GM12878 (cell line): ENCODE data around the gene HJURP. TPM values are rescaled to one million over a fixed set of nuclear protein-coding genes. Genes with fewer than 3 reads are reported as not detected.

Experiments
- ATAC-seq: fragments of 200-7000 bp; cut with Tn5 transposase; 3 replicates; pipeline ENCODE4 v1.9.1; 2020; ENCODE audit warnings: mild to moderate bottlenecking, moderate library complexity
- BruUV-seq: library from RNA; stranded (reverse); fragments of 400-500 nt; replicated peaks from 2 replicates; lab custom pipeline; 2021; lab: Mats Ljungman, UMichigan
- CTCF ChIA-PET: fragments of 300-600 bp; sonication (Branson Sonifier 250); formaldehyde crosslinking; extraction: SDS; loops from one replicate; lab custom pipeline; 2021; ENCODE audit warnings: inconsistent platforms; lab: Yijun Ruan, JAX
- POLR2A ChIA-PET: fragments of 350-600 bp; formaldehyde crosslinking; extraction: SDS; loops from one replicate; lab custom pipeline; 2021; ENCODE audit warnings: inconsistent platforms; lab: Charles Lee
- RAD21 ChIA-PET: fragments of 300-600 bp; sonication (Branson Sonifier 250); formaldehyde crosslinking; loops from one replicate; lab custom pipeline; 2023; ENCODE audit warnings: antibody characterized with exemption; ENCODE audit not compliant: unreplicated experiment; lab: Charles Lee
- SMC1A ChIA-PET: fragments of 300-600 bp; sonication (Branson Sonifier 250); formaldehyde crosslinking; loops from one replicate; lab custom pipeline; 2023; ENCODE audit not compliant: unreplicated experiment, uncharacterized antibody; lab: Charles Lee
- DNase-seq: peaks from one replicate; pipeline ENCODE4 v3.0.0-alpha.2; 2011; ENCODE audit warnings: low read depth, low spot score
- FAIRE-seq: peaks from 3 replicates; lab custom pipeline; 2011; peaks lifted over from hg19 to GRCh38; lab: Jason Lieb, UNC
- H2AFZ ChIP-seq: 2 replicates; pipeline ENCODE4 v1.6.0; 2011; ENCODE audit warnings: low read depth, low read length, control low read depth; ENCODE audit not compliant: control insufficient read depth
- H3K27ac ChIP-seq: 2 replicates; pipeline ENCODE4 v1.5.1; 2011; ENCODE audit warnings: control low read depth; ENCODE audit not compliant: control insufficient read depth, insufficient read depth
- H3K27me3 ChIP-seq, 2 experiments: replicated peaks in 1 of 2; 2 replicates each; pipeline versions ENCODE4 v1.6.0 to v1.6.1; 2011; ENCODE audit warnings: low read length in 1 of 2; ENCODE audit not compliant: control insufficient read depth in 2 of 2, insufficient read depth in 2 of 2
- H3K36me3 ChIP-seq, 2 experiments: 2 replicates each; pipeline ENCODE4 v1.5.1; 2011; ENCODE audit warnings: low read length in 1 of 2; ENCODE audit not compliant: control insufficient read depth in 2 of 2, insufficient read depth in 2 of 2
- H3K4me1 ChIP-seq: 2 replicates; pipeline ENCODE4 v1.6.1; 2011; ENCODE audit warnings: mild to moderate bottlenecking, low read length, moderate library complexity, mixed read lengths; ENCODE audit not compliant: control insufficient read depth, insufficient read depth
- H3K4me2 ChIP-seq: 2 replicates; pipeline ENCODE4 v1.6.0; 2011; ENCODE audit warnings: control low read depth; ENCODE audit not compliant: control insufficient read depth, insufficient read depth
- H3K4me3 ChIP-seq: fragments of 200-600 bp; sonication (generic); 2 replicates; pipeline ENCODE4 v1.5.1; 2016
- H3K79me2 ChIP-seq: 2 replicates; pipeline ENCODE4 v1.6.0; 2011; ENCODE audit warnings: low read length; ENCODE audit not compliant: control insufficient read depth, insufficient read depth
- H3K9ac ChIP-seq: 2 replicates; pipeline ENCODE4 v1.8.0; 2011; ENCODE audit warnings: low read length, control low read depth, mixed read lengths; ENCODE audit not compliant: control insufficient read depth, insufficient read depth
- H3K9me3 ChIP-seq: replicated peaks from 3 replicates; pipeline ENCODE4 v1.5.1; 2011; ENCODE audit warnings: mild to moderate bottlenecking, low read length; ENCODE audit not compliant: control insufficient read depth, insufficient read depth
- H4K20me1 ChIP-seq: 2 replicates; pipeline ENCODE4 v1.6.0; 2011; ENCODE audit not compliant: control insufficient read depth, insufficient read depth
- BCL3 ChIP-seq: IDR thresholded peaks from 2 replicates; pipeline ENCODE4 v1.6.1; 2011; ENCODE audit warnings: borderline replicate concordance, low read depth, mild to moderate bottlenecking, moderate library complexity, low read length; ENCODE audit not compliant: insufficient read depth, poor library complexity, severe bottlenecking
- CEBPB ChIP-seq, 2 experiments: fragments of 150-350 bp in 1 of 2; IDR thresholded peaks; 2 replicates each; pipeline ENCODE4 v1.6.1; 2012 to 2014; ENCODE audit warnings: low read depth in 2 of 2, low read length in 2 of 2, borderline replicate concordance in 1 of 2, inconsistent platforms in 1 of 2
- CREB1 ChIP-seq: IDR thresholded peaks from 2 replicates; pipeline ENCODE4 v1.6.1; 2012; ENCODE audit warnings: low read depth, mild to moderate bottlenecking, inconsistent platforms
- EGR1 ChIP-seq, 2 experiments: IDR thresholded peaks; 1 replicate in 1 of 2; 2 replicates in 1 of 2; pipeline ENCODE4 v1.6.1; 2011 to 2012; ENCODE audit warnings: low read depth in 2 of 2, low read length in 2 of 2, borderline replicate concordance in 1 of 2, mild to moderate bottlenecking in 1 of 2, moderate library complexity in 1 of 2
- GABPA ChIP-seq: IDR thresholded peaks from 2 replicates; pipeline ENCODE4 v1.6.1; 2014; ENCODE audit warnings: antibody characterized with exemption, low read depth, mild to moderate bottlenecking, inconsistent platforms
- HDAC6 ChIP-seq: fragments of 200-600 bp; sonication (generic); IDR thresholded peaks from one replicate; pipeline ENCODE4 v1.8.0; 2017; ENCODE audit warnings: antibody characterized with exemption; ENCODE audit not compliant: unreplicated experiment
- IKZF2 ChIP-seq, 2 experiments: fragments of 450-650 bp; IDR thresholded peaks; 2 replicates each; pipeline ENCODE4 v1.6.1; 2017; ENCODE audit warnings: mild to moderate bottlenecking in 2 of 2, moderate library complexity in 2 of 2
- POU2F2 ChIP-seq: IDR thresholded peaks from 3 replicates; pipeline ENCODE4 v1.6.1; 2011; ENCODE audit warnings: low read depth, mild to moderate bottlenecking, low read length, borderline replicate concordance
- SPI1 ChIP-seq: IDR thresholded peaks from 2 replicates; pipeline ENCODE4 v1.6.1; 2011; ENCODE audit warnings: low read depth, mild to moderate bottlenecking, low read length, moderate library complexity, borderline replicate concordance; ENCODE audit not compliant: insufficient read depth
- TARDBP ChIP-seq: IDR thresholded peaks from 2 replicates; pipeline ENCODE4 v1.6.1; 2016; ENCODE audit warnings: borderline replicate concordance
- WRNIP1 ChIP-seq: IDR thresholded peaks from 2 replicates; pipeline ENCODE4 v1.6.1; 2011; ENCODE audit warnings: low read depth, low read length, improper control_type of control experiment, borderline replicate concordance
- ZBED1 ChIP-seq: IDR thresholded peaks from 2 replicates; pipeline ENCODE4 v1.6.1; 2016; ENCODE audit warnings: borderline replicate concordance
- ZBTB33 ChIP-seq: fragments of 450-650 bp; IDR thresholded peaks from 2 replicates; pipeline ENCODE4 v1.6.1; 2017; ENCODE audit warnings: mild to moderate bottlenecking
- ZBTB40 ChIP-seq: fragments of 450-650 bp; IDR thresholded peaks from 2 replicates; pipeline ENCODE4 v1.6.1; 2016; ENCODE audit warnings: mild to moderate bottlenecking, moderate library complexity, borderline replicate concordance
- WGBS: methylation state at CpG from one replicate; pipeline ENCODE4 v1.1.6; 2016; ENCODE audit warnings: low lambda C conversion rate; ENCODE audit not compliant: insufficient replicate concordance, insufficient coverage; ENCODE audit errors: missing lambda C conversion rate; 5-methylcytosine and 5-hydroxymethylcytosine counted together
- in situ Hi-C: fragments of 300-500 bp; cut with MboI; formaldehyde crosslinking; loops from 9 replicates; pipeline ENCODE4 v1.14.3; 2018; ENCODE audit warnings: mixed read lengths
- intact Hi-C: fragments of 100-400 bp; cut with micrococcal nuclease; formaldehyde crosslinking; loops from one replicate; pipeline ENCODE4 v1.14.2; 2022; ENCODE audit not compliant: unreplicated experiment
- polyA plus RNA-seq, 11 experiments: library from polyadenylated mRNA; depleted of rRNA in 4 of 11; unstranded in 6 of 11; stranded (reverse) in 5 of 11; fragments of >200 nt; fragmentation: Nextera tagmentation in 4 of 11; fragmentation: Illumina TruSeq in 1 of 11; extraction: Ambion mirVana in 4 of 11; extraction: Trizol in 1 of 11; gene quantifications; 1 replicate in 1 of 11; 2 replicates in 10 of 11; pipeline versions ENCODE4 v1.2.1 to v1.2.3, GENCODE V29; 2011 to 2016; ENCODE audit warnings: inconsistent platforms in 2 of 11, missing spikeins in 2 of 11, low read depth in 1 of 11
- total RNA-seq, 4 experiments: library from RNA; depleted of rRNA in 3 of 4; stranded (reverse); fragments of >200 nt in 3 of 4; fragmentation: Illumina TruSeq in 1 of 4; extraction: Trizol in 1 of 4; gene quantifications; 2 replicates each; pipeline versions ENCODE4 v1.2.1 to v1.2.3, GENCODE V29; 2013 to 2021

The HJURP gene
- total and polyA plus RNA-seq, 10 of the 15 experiments (the other 5 are each of a cell fraction or from before 2014, with no cell fraction given), result 12.7 to 68.9 (median 44.4) TPM

GRCh38 chr2:233807966-233808935 is 46.1 kb downstream of the HJURP start:
- H3K9me3 ChIP-seq, result no peaks in the 10 kb centered on the region
- RAD21 ChIA-PET, result no interaction called here
- in situ Hi-C loops, result no loop called here
- TF ChIP-seq TARDBP (no peak), BCL3 (no peak), SPI1 (no peak), CEBPB (IDR thresholded peaks at IDR 0.05; ENCODE audit: borderline replicate concordance in 1 of 2, low read depth in 2 of 2, low read length in 2 of 2) (no peak), HDAC6 (no peak), EGR1 (IDR thresholded peaks at IDR 0.05; ENCODE audit: borderline replicate concordance in 1 of 2, low read depth in 2 of 2, low read length in 2 of 2) (no peak), ZBTB40 (no peak), CREB1 (no peak), ZBED1 (no peak), ZBTB33 (no peak), POU2F2 (no peak), GABPA (no peak), IKZF2 (IDR thresholded peaks at IDR 0.05) (no peak), WRNIP1 (no peak)

More at GRCh38 chr2:233807966-233808935, 46.1 kb downstream of the HJURP start:
- Histone ChIP-seq H3K79me2 (no peaks in the 10 kb centered on the region), H2AFZ (no peak overlapping the region), H3K4me1 (no peaks in the 10 kb centered on the region), H3K36me3 (no peaks in the 10 kb centered on the region), H3K27ac (no peak overlapping the region), H3K4me3 (no peak overlapping the region), H3K4me2 (no peak overlapping the region), H3K9ac (no peak overlapping the region), H3K27me3 (no peaks in the 10 kb centered on the region; a peak in 2 of 4 replicates), H4K20me1 (no peaks in the 10 kb centered on the region)
- intact Hi-C loops, result no loop called here
- 25% methylated on average over 10 of the region's 10 CpGs for WGBS
- DNase-seq (no peak), ATAC-seq (no peak), FAIRE-seq (no peak)
- no TSS peak for BruUV-seq
- SMC1A ChIA-PET, result no interaction called here
- CTCF ChIA-PET, result no interaction called here
- POLR2A ChIA-PET, result no interaction called here
